HUES6 (cell line): Measurements from ENCODE around the gene TIMM44.

ENCODE experiments used
- H3K27ac ChIP-seq: 2 replicates; pipeline ENCODE4 v1.7.0; 2013; ENCODE audit warnings: low read depth, mild to moderate bottlenecking, low read length, inconsistent platforms
- H3K27me3 ChIP-seq: 2 replicates; pipeline ENCODE4 v1.6.1; 2013; ENCODE audit warnings: low read length; ENCODE audit not compliant: control insufficient read depth, insufficient read depth
- H3K36me3 ChIP-seq: 2 replicates; pipeline ENCODE4 v1.6.1; 2013; ENCODE audit warnings: low read length; ENCODE audit not compliant: control insufficient read depth, insufficient read depth
- H3K4me1 ChIP-seq: 2 replicates; pipeline ENCODE4 v1.6.1; 2013; ENCODE audit warnings: low read length; ENCODE audit not compliant: control insufficient read depth, insufficient read depth
- H3K4me3 ChIP-seq: 2 replicates; pipeline ENCODE4 v1.5.1; 2013; ENCODE audit warnings: low read depth, low read length
- H3K9ac ChIP-seq: one replicate; pipeline ENCODE4 v1.6.1; 2013; ENCODE audit warnings: mild to moderate bottlenecking, low read length
- H3K9me3 ChIP-seq: 2 replicates; pipeline ENCODE4 v1.6.1; 2013; ENCODE audit warnings: low read depth, low read length; ENCODE audit not compliant: control insufficient read depth, insufficient read depth

The TIMM44 gene

DNA sequence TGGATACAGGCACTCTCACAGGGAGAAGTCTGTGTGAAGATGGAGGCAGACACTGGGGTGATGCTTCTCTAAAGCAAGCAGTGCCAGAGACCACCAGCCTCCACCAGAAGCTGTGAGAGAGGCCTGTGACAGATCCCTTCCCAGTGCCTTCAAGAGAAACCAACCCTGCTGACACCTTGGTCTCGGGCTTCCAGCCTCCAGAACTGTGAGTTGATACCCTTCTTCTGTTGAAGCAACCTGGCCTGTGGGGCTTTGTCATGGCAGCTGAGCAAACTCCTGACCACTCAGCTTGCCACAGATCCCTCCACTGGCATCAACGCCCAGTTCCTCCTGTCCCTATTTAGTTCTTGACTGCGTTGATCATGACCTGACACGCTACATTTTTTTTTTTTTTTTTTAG lies 33.0 kb upstream of the TIMM44 start:
- Histone ChIP-seq H3K4me3 (no peak overlapping the region), H3K4me1 (no peaks in the 10 kb centered on the region), H3K9me3 (no peaks in the 10 kb centered on the region), H3K36me3 (peaks cover 88% of the 10 kb centered on the region), H3K27me3 (no peaks in the 10 kb centered on the region), H3K27ac (no peak overlapping the region), H3K9ac (no peak overlapping the region)

DNA sequence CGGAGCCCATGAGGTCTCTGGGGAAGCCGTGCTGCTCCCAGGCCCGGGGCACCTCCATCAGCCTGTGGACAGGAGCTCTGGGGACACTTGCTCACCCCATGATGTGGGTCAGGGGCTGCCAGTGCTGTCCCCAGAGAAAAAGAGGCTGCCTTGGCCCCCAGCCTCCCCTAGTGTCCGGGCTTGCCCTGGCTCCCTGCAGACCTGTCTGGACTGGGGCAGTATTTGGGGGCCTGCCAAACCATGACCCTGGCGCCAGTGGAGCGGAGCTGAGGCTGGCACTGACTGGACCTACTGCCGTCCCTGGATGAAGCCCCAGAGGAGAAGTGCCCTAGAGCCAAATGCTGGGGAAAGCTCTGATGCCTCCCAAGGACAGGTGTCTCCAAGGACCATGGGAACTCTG lies 31.6 kb upstream of the TIMM44 start:
- Histone ChIP-seq H3K36me3 (peaks cover 78% of the 10 kb centered on the region), H3K27ac (no peak overlapping the region)

DNA sequence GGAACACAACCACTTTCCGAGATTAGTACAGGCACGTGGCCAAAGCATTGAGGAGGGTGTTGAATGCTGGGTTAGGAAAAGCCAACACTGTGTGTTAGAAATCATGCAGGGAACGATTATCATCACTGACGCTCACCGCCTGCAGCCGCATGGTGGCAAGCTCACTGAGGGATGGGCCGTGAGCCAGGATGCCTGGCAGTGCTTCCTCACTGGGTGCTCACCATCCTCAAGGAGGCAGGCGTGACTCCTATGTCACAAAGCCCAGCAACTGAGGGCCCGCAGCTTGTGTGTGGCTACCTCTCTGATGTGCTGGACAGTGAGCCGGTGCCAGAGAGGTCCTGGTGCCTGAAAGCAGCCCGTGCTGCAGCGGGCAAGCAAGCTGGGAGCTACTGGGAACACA lies 30.4 kb upstream of the TIMM44 start:
- Histone ChIP-seq H3K9ac (no peak overlapping the region), H3K27me3 (no peaks in the 10 kb centered on the region), H3K27ac (no peak overlapping the region), H3K36me3 (peaks cover 74% of the 10 kb centered on the region), H3K4me3 (no peak overlapping the region), H3K4me1 (peaks cover 7% of the 10 kb centered on the region), H3K9me3 (no peaks in the 10 kb centered on the region)

More for the DNA sequence above, 31.6 kb upstream of the TIMM44 start:
- H3K27me3 ChIP-seq, result no peaks in the 10 kb centered on the region
- no peak overlapping the region for H3K4me3 ChIP-seq
- no peaks in the 10 kb centered on the region for H3K4me1 ChIP-seq
- no peaks in the 10 kb centered on the region for H3K9me3 ChIP-seq
- no peak overlapping the region for H3K9ac ChIP-seq

DNA sequence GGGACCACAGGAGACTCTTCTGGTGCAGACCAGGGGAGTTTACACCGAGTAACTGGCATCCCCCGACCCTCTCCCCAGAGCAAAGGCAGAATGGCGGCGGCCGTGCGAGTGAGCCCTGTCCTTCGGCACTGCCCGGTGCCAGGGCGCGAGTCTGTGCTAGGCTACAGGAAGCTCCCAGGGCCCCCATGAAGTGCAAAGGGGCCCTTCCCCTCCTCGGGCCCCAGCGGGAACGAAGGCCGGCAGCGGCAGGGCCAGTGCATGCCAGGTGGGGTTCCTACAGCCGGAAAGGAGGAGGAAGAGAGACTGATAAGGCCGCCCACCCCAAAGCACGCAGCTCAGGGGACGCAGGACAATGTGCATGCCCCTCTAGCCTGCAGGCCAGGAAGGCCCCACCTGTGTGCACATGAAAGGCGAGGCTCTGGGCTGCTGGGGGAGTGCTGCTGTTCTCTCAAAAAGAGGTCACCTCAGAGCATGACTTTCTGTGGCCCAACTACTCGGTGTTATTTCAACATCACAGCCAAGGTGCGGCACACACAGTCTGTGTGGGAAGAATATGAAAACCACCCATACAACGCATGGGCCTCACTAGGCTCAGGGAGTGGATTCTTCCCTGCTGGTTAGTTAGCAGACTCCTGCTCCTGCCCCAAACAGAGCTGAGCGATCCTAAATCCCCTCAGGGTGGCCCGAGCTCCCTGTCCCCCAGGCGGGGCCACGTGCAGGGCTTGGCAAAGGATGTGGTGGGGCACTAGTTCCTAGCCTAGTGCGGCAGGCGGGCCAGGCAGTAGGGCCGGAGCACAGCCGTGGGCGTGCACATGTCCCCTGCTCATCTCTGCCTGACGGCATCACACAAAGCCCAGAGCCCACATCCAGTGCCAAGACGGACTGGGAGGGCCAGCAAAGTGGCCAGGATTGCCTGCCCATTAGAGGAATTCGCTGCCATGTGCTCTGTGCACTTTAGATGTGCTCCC lies 28.4 kb upstream of the TIMM44 start:
- Histone ChIP-seq H3K36me3 (peaks cover 75% of the 10 kb centered on the region), H3K4me3 (no peak overlapping the region), H3K9me3 (no peaks in the 10 kb centered on the region), H3K9ac (no peak overlapping the region), H3K27ac (no peak overlapping the region), H3K4me1 (peaks cover 8% of the 10 kb centered on the region), H3K27me3 (no peaks in the 10 kb centered on the region)

DNA sequence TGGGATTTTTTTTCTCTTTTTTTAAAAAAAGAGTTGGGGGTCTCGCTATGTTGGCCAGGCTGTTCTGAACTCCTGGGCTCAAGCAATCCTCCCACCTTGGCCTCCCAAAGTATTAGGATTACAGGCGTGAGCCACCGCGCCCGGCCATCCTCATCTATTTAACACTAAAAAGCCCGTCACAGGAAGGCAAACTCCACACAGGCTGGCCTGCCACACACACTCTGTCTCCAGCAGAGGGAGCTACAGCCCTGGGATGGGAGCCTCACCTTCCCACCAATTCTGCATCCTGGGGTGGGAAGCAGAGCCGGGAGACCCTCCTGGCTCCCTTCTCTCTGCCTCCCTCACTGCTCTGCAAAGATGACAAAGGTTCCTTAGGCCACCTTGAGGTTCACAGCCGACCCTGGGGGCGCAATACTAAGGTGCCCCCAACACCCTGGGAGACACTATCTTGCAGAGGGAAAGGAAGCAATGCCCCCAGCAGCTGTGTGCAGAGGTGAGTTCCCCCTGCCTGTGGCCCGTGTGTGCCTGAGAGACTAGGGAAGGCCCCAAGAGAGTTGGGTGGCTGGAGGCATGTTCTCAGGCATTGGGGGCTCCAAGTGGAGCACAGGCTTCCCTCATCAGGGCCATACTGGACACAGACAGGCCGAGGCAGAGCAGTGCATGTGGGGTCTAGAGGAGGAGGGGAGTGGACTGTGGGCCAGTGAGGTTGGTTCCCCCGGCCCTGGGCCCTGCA lies 27.4 kb upstream of the TIMM44 start:
- no peaks in the 10 kb centered on the region for H3K27me3 ChIP-seq
- H3K27ac ChIP-seq, result no peak overlapping the region
- no peak overlapping the region for H3K9ac ChIP-seq
- peaks cover 78% of the 10 kb centered on the region for H3K36me3 ChIP-seq
- H3K4me3 ChIP-seq, result no peak overlapping the region
- no peaks in the 10 kb centered on the region for H3K9me3 ChIP-seq
- H3K4me1 ChIP-seq, result peaks cover 8% of the 10 kb centered on the region

DNA sequence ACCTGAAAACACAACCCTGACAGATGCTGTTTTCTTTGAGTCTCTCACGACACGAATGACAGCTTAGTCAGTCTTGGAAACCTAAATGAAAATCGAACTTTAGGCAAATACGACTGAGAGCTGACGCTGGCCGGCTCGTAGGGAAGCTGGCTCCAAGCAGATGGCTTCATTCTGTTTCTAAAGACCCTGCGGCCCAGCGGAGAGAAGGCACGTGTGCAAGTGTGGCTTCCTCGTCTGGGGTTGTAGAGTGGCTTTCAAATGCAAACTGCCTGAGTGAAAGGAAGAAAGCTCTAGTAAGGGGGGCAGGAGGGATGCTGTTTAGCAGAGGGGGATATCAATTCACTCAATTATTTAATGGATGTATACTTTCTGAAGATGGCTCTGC lies 26.1 kb upstream of the TIMM44 start:
- Histone ChIP-seq H3K27me3 (no peaks in the 10 kb centered on the region), H3K4me3 (no peak overlapping the region), H3K4me1 (peaks cover 8% of the 10 kb centered on the region), H3K9me3 (no peaks in the 10 kb centered on the region), H3K27ac (peak overlapping the region; percentile 62), H3K36me3 (peaks cover 80% of the 10 kb centered on the region), H3K9ac (no peak overlapping the region)

DNA sequence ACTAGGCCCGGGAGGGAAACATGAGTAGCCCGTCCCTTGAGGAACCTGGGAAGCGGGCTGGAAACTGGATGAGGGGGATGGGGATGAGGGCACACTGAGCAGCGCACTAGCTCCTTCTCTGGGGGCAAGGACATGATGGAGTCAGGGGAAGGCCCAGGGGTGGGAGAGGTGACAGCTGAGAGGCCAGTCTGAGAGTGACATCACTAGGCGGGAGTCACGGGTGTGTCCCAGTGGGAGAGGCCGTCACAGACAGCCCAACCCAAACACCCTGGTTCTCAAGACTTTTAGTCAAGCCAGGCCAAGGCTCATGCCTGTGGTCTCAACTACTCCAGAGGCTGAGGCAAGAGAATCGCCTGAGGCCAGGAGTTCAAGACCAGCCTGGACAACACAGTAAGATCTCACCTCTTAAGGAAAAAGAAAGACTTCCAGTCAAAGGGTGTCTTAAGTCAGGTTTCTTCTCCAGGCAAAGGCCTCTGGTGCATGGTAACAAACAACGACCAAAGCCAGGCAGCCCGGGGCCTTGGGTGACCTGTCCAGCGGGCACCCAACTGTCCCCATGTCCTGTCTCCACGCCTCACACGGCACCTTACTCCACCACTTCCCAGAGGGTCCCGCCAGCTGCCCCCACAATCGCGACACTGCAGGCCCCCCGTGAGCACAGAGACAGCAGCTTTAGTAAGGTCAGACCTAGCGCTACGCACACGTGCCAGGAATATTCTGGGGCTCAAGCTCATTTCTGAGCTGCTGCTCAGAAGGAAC lies 25.5 kb upstream of the TIMM44 start:
- no peaks in the 10 kb centered on the region for H3K27me3 ChIP-seq
- H3K9me3 ChIP-seq, result no peaks in the 10 kb centered on the region
- no peak overlapping the region for H3K9ac ChIP-seq
- peaks cover 8% of the 10 kb centered on the region for H3K4me1 ChIP-seq
- H3K27ac ChIP-seq, result peak overlapping the region; percentile 62
- no peak overlapping the region for H3K4me3 ChIP-seq
- peaks cover 80% of the 10 kb centered on the region for H3K36me3 ChIP-seq

DNA sequence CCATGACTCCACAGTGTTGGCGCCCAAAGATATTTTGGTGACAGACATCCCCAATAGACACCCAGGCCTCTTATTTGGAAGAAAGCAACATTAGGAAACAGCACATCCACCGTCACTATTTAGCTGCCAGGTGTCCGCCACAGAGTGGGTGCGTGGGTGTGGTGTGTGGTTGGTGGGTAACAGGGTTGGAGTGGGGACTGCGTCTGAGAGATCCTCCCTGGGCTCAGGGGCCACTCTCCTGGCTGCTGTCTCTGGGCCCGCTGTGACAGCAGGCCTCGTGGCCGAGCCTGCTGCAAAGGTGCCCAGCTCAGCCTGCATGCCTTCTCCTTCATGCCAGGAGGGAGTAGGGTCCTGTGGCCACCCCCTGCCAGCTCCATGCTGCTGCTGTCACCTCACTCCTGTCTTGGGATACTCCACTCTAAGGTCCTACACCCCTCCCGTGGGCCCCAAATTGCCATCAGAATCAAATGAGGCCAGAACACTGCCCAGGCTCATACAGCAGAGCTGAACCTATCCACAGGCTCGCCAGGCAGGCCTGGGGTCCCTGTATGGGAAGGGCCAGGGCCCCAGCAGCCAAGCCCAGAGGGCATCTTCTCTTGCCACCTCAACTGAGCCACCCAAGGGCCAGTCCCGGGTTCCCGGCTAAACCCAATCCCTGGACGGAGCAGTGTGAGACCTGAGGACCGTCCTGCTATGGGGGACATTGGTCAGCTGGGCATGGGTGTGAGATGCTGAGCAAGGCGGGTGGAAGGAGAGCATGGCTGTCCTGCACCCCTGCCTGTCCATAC lies 24.7 kb upstream of the TIMM44 start:
- H3K9me3 ChIP-seq, result no peaks in the 10 kb centered on the region
- peaks cover 80% of the 10 kb centered on the region for H3K36me3 ChIP-seq
- peaks cover 8% of the 10 kb centered on the region for H3K4me1 ChIP-seq
- no peak overlapping the region for H3K27ac ChIP-seq
- H3K4me3 ChIP-seq, result no peak overlapping the region
- H3K9ac ChIP-seq, result no peak overlapping the region
- no peaks in the 10 kb centered on the region for H3K27me3 ChIP-seq

DNA sequence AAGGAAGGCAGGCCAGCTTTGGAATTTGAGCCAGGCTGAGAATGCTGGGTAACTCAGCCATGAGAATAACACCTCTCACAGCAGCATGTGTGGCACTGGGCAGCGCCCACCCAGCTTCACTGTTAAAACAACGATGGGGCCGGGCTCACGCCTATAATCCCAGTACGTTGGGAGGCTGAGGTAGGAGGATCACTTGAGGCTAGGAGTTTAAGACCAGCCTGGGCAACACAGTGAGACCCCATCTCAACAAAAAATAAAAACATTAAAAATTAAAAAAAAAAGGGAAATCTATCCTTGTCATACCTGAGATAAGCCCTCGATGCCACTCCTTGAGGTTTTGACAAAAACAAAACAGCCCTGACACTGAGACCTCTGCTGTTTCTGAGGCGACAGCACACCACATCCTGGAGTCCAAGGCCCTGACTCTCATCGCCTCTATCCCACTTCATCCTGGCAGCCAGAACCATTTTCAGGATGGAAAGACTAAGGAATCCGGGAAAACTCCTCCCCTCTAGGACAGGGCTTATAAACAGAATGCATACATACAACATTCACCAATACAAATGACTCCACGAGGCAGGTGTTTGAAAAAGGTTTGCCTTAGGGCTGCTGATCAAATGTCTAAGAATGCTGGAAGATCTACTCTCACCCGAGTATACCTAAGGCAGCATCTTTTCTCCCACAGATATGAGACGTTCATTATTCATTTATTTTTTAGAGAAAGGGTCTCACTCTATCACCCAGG lies 22.6 kb upstream of the TIMM44 start:
- H3K4me3 ChIP-seq, result no peak overlapping the region
- H3K9ac ChIP-seq, result no peak overlapping the region
- H3K36me3 ChIP-seq, result peaks cover 87% of the 10 kb centered on the region

More for the DNA sequence above, 22.6 kb upstream of the TIMM44 start:
- Histone ChIP-seq H3K27ac (no peak overlapping the region), H3K4me1 (peaks cover 8% of the 10 kb centered on the region), H3K27me3 (no peaks in the 10 kb centered on the region), H3K9me3 (no peaks in the 10 kb centered on the region)
